Erythroblast (primary cell): ENCODE results near the gene GJC2.

ENCODE experiments used
- GATA1 ChIP-seq: IDR thresholded peaks from 2 replicates; pipeline ENCODE4 v1.6.1; 2011; ENCODE audit warnings: low read depth, mild to moderate bottlenecking, control low read depth, low read length, moderate library complexity
- POLR2A ChIP-seq: IDR thresholded peaks from 2 replicates; pipeline ENCODE4 v1.6.1; 2011; ENCODE audit warnings: mild to moderate bottlenecking, low read length

DNA sequence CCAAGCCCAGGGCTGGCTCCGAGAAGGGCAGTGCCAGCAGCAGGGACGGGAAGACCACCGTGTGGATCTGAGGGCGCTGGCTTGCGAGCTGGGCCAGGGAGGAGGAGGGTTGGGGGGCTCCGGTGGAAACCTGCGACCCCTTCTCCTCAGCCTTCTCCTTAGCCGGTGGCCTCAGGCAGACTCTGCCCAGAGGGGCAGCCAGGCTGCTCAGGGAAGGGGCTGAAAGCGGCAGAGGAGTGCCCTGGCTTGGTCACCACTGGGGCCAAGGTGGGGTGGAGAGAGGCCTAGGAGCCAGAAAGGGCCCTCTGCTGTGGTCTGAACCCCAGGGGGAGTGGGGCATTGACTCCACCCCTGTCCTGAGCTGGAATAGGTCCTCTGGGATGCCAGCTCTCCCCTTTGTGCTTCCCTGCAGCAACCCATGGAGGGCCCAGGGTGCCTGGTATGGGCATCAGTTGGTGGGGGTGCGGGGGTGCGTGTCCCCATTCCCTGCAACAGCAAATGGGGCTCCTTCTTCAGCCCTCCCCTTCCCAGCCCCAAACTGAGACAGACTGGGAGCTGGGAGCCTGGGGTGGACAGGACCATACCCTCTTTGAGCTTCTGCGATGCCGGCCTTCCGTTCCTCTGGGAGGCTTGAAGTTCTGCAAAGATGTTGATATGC lies 9.4 kb downstream of the GJC2 start:
- TF ChIP-seq POLR2A (no peak), GATA1 (no peak)
